Fibroblast of peridontal ligament (primary cell): ENCODE measurements around the gene PSPC1.
"Not testable (repeated sequence)": the region's sequence is repeated elsewhere in the genome, so short reads cannot be mapped to it uniquely, and the experiment has no call there.

Experiments used
- DNase-seq: peaks from one replicate; pipeline ENCODE4 v3.0.0-alpha.2; 2010; ENCODE audit errors: extremely low read depth

Gene PSPC1

GRCh38 chr13:19782727-19783682 lies at the start of gene PSPC1:
TSS of gene PSPC1 (minus strand) at chr13:19782945. CDS start at chr13:19782757, 188 bp downstream.
- DNase-seq: peak; percentile 94

GRCh38 chr13:19822673-19823072 lies 39.9 kb upstream of the PSPC1 start:
- DNase-seq: peak; percentile 72

GRCh38 chr13:19818223-19818842 lies 35.6 kb upstream of the PSPC1 start:
- DNase-seq: no peak

GRCh38 chr13:19817510-19818158 lies 34.9 kb upstream of the PSPC1 start:
- DNase-seq: no peak

GRCh38 chr13:19817106-19817505 lies 34.4 kb upstream of the PSPC1 start:
- DNase-seq: no peak

GRCh38 chr13:19815842-19816241 lies 33.1 kb upstream of the PSPC1 start:
- DNase-seq: not testable (repeated sequence)

- peak; percentile 59 for DNase-seq
Observed at GRCh38 chr13:19810996-19811881, 28.5 kb upstream of the PSPC1 start.

GRCh38 chr13:19810151-19810550 lies 27.4 kb upstream of the PSPC1 start:
- no peak for DNase-seq

GRCh38 chr13:19805765-19806164 lies 23.0 kb upstream of the PSPC1 start:
- no peak for DNase-seq

GRCh38 chr13:19795956-19796355 lies 13.2 kb upstream of the PSPC1 start:
- no peak for DNase-seq

- DNase-seq: no peak
Observed at GRCh38 chr13:19794631-19795030, 11.9 kb upstream of the PSPC1 start.

GRCh38 chr13:19791953-19792537 lies 9.3 kb upstream of the PSPC1 start:
- DNase-seq: no peak

GRCh38 chr13:19782049-19782726 lies 557 bp downstream of the PSPC1 start:
- DNase-seq: peak; percentile 50

- DNase-seq: peak; percentile 4
Observed at GRCh38 chr13:19781526-19781925, 1.2 kb downstream of the PSPC1 start.

- not testable (repeated sequence) for DNase-seq
Observed at GRCh38 chr13:19780753-19781418, 1.9 kb downstream of the PSPC1 start.

- DNase-seq: peak; percentile 30
Observed at GRCh38 chr13:19772306-19772705, 10.4 kb downstream of the PSPC1 start.

GRCh38 chr13:19769854-19770253 lies 12.9 kb downstream of the PSPC1 start:
- DNase-seq: no peak

GRCh38 chr13:19767966-19768365 lies 14.8 kb downstream of the PSPC1 start:
- no peak for DNase-seq

- DNase-seq: no peak
Observed at GRCh38 chr13:19766591-19766990, 16.2 kb downstream of the PSPC1 start.

- DNase-seq: no peak
Observed at GRCh38 chr13:19764237-19764636, 18.5 kb downstream of the PSPC1 start.
